ENCODE data around the gene PPP2R2B. TPM values are rescaled to one million over a fixed set of nuclear protein-coding genes. Genes with fewer than 3 reads are reported as not detected.
A peak's percentile ranks its signal among the peaks of the same experiment; 100 is the strongest.

PPP2R2B gene
- total RNA-seq, 1 donor from 2014 or later: 2.6 TPM

GRCh38 chr5:146827901-146828300, 50.7 kb downstream of the PPP2R2B start:
- DNase-seq (ENCODE audit: low spot score): no peak

GRCh38 chr5:146825033-146825432, 53.5 kb downstream of the PPP2R2B start:
- peak; percentile 50 for DNase-seq (ENCODE audit: low spot score)

GRCh38 chr5:146821732-146822131, 56.8 kb downstream of the PPP2R2B start:
- DNase-seq (ENCODE audit: low spot score): no peak

- no peak for DNase-seq (ENCODE audit: low spot score)
Measured at GRCh38 chr5:146820987-146821386, 57.6 kb downstream of the PPP2R2B start.

- no peak for DNase-seq (ENCODE audit: low spot score)
Measured at GRCh38 chr5:146818822-146819221, 59.7 kb downstream of the PPP2R2B start.

GRCh38 chr5:146817973-146818372, 60.6 kb downstream of the PPP2R2B start:
- no peak for DNase-seq (ENCODE audit: low spot score)

- DNase-seq (ENCODE audit: low spot score): no peak
Measured at GRCh38 chr5:146816775-146817387, 61.7 kb downstream of the PPP2R2B start.

GRCh38 chr5:146815411-146815810, 63.1 kb downstream of the PPP2R2B start:
- no peak for DNase-seq (ENCODE audit: low spot score)

GRCh38 chr5:146813346-146814157, 65.0 kb downstream of the PPP2R2B start:
- no peak for DNase-seq (ENCODE audit: low spot score)

GRCh38 chr5:146805081-146805480, 73.5 kb downstream of the PPP2R2B start:
- DNase-seq (ENCODE audit: low spot score): no peak

- no peak for DNase-seq (ENCODE audit: low spot score)
Measured at GRCh38 chr5:146802945-146803522, 75.5 kb downstream of the PPP2R2B start.

- DNase-seq (ENCODE audit: low spot score): no peak
Measured at GRCh38 chr5:146799671-146800070, 78.9 kb downstream of the PPP2R2B start.

- DNase-seq (ENCODE audit: low spot score): no peak
Measured at GRCh38 chr5:146799231-146799630, 79.3 kb downstream of the PPP2R2B start.

- DNase-seq (ENCODE audit: low spot score): no peak
Measured at GRCh38 chr5:146797658-146798057, 80.9 kb downstream of the PPP2R2B start.

GRCh38 chr5:146796911-146797310, 81.6 kb downstream of the PPP2R2B start:
- no peak for DNase-seq (ENCODE audit: low spot score)

GRCh38 chr5:146796144-146796543, 82.4 kb downstream of the PPP2R2B start:
- no peak for DNase-seq (ENCODE audit: low spot score)

GRCh38 chr5:146794326-146795029, 84.1 kb downstream of the PPP2R2B start:
- no peak for DNase-seq (ENCODE audit: low spot score)

GRCh38 chr5:146793709-146794108, 84.8 kb downstream of the PPP2R2B start:
- no peak for DNase-seq (ENCODE audit: low spot score)

GRCh38 chr5:146791471-146791870, 87.1 kb downstream of the PPP2R2B start:
- DNase-seq (ENCODE audit: low spot score): no peak

GRCh38 chr5:146789712-146790653, 88.6 kb downstream of the PPP2R2B start:
- DNase-seq (ENCODE audit: low spot score): no peak

GRCh38 chr5:146788898-146789297, 89.7 kb downstream of the PPP2R2B start:
- DNase-seq (ENCODE audit: low spot score): no peak

Measured in mucosa of gallbladder (tissue), 1 donor.